ENCODE results near the gene AVEN. TPM values are rescaled to one million over a fixed set of nuclear protein-coding genes. Genes with fewer than 3 reads are reported as not detected.

AVEN gene
- total and polyA plus RNA-seq, 2 of the 13 experiments (the other 11 are each of a cell fraction or from before 2014, with no cell fraction given) = 4.4 to 17.5 TPM

Other genes starting within 250 kb of the AVEN start
- not detected in 2 replicates for gene CHRM5, start 70.7 kb downstream of the AVEN start, total RNA-seq (2016; rRNA removed; fragmentation: Illumina TruSeq; extraction: Trizol)
- gene CHRM5, start 70.7 kb downstream of the AVEN start, polyA plus RNA-seq (2011; rRNA removed) = not detected in 2 replicates
- gene EMC7, start 62.7 kb upstream of the AVEN start, total RNA-seq (2016; rRNA removed; fragmentation: Illumina TruSeq; extraction: Trizol) = 29.3 and 46.8 TPM in 2 replicates
- gene EMC7, start 62.7 kb upstream of the AVEN start, polyA plus RNA-seq (2011; rRNA removed) = 97.7 and 113 TPM in 2 replicates
- gene PGBD4, start 62.9 kb upstream of the AVEN start, total RNA-seq (2016; rRNA removed; fragmentation: Illumina TruSeq; extraction: Trizol) = 1.3 and 1.4 TPM in 2 replicates
- 1.7 TPM in 2 replicates for gene PGBD4, start 62.9 kb upstream of the AVEN start, polyA plus RNA-seq (2011; rRNA removed)
- gene KATNBL1, start 170.9 kb upstream of the AVEN start, total RNA-seq (2016; rRNA removed; fragmentation: Illumina TruSeq; extraction: Trizol) = 42.8 and 43.9 TPM in 2 replicates
- 19.3 and 23.4 TPM in 2 replicates for gene KATNBL1, start 170.9 kb upstream of the AVEN start, polyA plus RNA-seq (2011; rRNA removed)
- gene EMC4, start 185.8 kb upstream of the AVEN start, total RNA-seq (2016; rRNA removed; fragmentation: Illumina TruSeq; extraction: Trizol) = 104 and 113 TPM in 2 replicates
- gene EMC4, start 185.8 kb upstream of the AVEN start, polyA plus RNA-seq (2011; rRNA removed) = 63.7 and 66.9 TPM in 2 replicates

Measured in HepG2 (cell line).